Stimulated activated CD8-positive, alpha-beta memory T cell treated with anti-CD3 and anti-CD28 coated beads, Interleukin-2, amount 100 ng/mL, for 48 hours (primary cell): ENCODE data around the gene ETV4.

ENCODE experiments used
- DNase-seq, 2 donors: peaks; one replicate each; pipeline ENCODE4 v3.0.0-alpha.2; 2020; ENCODE audit warnings: low read depth in 2 of 2

The ETV4 gene

GRCh38 chr17:43546319-43547188 is at the start of gene ETV4:
ETV4 (minus strand) TSS chr17:43546340; CDS start chr17:43545617, 723 bp downstream.
- peak; percentile 92 for DNase-seq

- no peak for DNase-seq
These were observed 49.3 kb upstream of the ETV4 start for GRCh38 chr17:43595466-43595865.

- DNase-seq = no peak
These were observed 45.8 kb upstream of the ETV4 start for GRCh38 chr17:43591779-43592562.

GRCh38 chr17:43591001-43591400 is 44.9 kb upstream of the ETV4 start:
- no peak for DNase-seq

- no peak for DNase-seq
These were observed 42.7 kb upstream of the ETV4 start for GRCh38 chr17:43588664-43589435.

- DNase-seq = no peak
These were observed 42.0 kb upstream of the ETV4 start for GRCh38 chr17:43588121-43588520.

- no peak for DNase-seq
These were observed 41.5 kb upstream of the ETV4 start for GRCh38 chr17:43587647-43588046.

- no peak for DNase-seq
These were observed 38.5 kb upstream of the ETV4 start for GRCh38 chr17:43584666-43585102.

- no peak for DNase-seq
These were observed 37.2 kb upstream of the ETV4 start for GRCh38 chr17:43583332-43583731.

GRCh38 chr17:43581613-43582012 is 35.5 kb upstream of the ETV4 start:
- DNase-seq = no peak

- DNase-seq = no peak
These were observed 35.0 kb upstream of the ETV4 start for GRCh38 chr17:43581130-43581529.

GRCh38 chr17:43579566-43580140 is 33.5 kb upstream of the ETV4 start:
- no peak for DNase-seq

GRCh38 chr17:43578699-43579565 is 32.8 kb upstream of the ETV4 start:
- DNase-seq = no peak

GRCh38 chr17:43578404-43578698 is 32.2 kb upstream of the ETV4 start:
- no peak for DNase-seq

- no peak for DNase-seq
These were observed 31.7 kb upstream of the ETV4 start for GRCh38 chr17:43577664-43578403.

GRCh38 chr17:43576563-43577229 is 30.6 kb upstream of the ETV4 start:
- DNase-seq = peak; percentile 40 to 45

GRCh38 chr17:43574896-43575525 is 28.9 kb upstream of the ETV4 start:
- DNase-seq = no peak

- no peak for DNase-seq
These were observed 28.2 kb upstream of the ETV4 start for GRCh38 chr17:43574348-43574747.
